Testis (tissue), 2 donors: ENCODE measurements around the gene RAI1.

Experiments used
- POLR2A ChIP-seq: fragments of 450-650 bp; IDR thresholded peaks from one replicate; pipeline ENCODE4 v1.6.1; 2017; ENCODE audit warnings: antibody characterized with exemption, mild to moderate bottlenecking, moderate library complexity
- TF ChIP-seq, protein P1 (sequence below), 3 experiments: fragments of 450-650 bp in 2 of 3; fragments of 200-600 bp in 1 of 3; sonication (generic) in 1 of 3; IDR thresholded peaks; one replicate each; pipeline ENCODE4 v1.5.1; 2016 to 2019; ENCODE audit warnings: antibody characterized with exemption in 3 of 3, mild to moderate bottlenecking in 2 of 3, moderate library complexity in 1 of 3

DNA sequence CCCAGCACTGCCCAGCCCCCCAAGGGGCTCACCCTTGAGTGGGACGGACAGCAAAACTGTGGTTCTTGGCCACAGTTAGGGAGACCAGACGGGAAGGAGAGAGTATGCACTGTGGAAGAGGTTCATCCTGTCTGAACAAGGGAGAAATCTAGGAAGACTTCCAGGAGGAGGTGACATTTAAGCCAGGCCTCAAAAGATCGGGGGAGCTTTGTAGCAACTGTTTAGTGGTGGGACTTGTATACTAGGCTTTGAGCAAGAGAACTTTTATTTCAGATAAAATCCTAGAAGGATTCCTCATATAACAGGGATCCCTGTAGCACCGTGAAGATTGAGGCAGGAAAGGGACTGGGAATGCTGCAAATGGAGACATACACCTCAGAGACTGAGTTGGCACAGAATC lies 124.8 kb downstream of the RAI1 start:
- TF ChIP-seq POLR2A = no peak
- TF ChIP-seq, protein P1, sequence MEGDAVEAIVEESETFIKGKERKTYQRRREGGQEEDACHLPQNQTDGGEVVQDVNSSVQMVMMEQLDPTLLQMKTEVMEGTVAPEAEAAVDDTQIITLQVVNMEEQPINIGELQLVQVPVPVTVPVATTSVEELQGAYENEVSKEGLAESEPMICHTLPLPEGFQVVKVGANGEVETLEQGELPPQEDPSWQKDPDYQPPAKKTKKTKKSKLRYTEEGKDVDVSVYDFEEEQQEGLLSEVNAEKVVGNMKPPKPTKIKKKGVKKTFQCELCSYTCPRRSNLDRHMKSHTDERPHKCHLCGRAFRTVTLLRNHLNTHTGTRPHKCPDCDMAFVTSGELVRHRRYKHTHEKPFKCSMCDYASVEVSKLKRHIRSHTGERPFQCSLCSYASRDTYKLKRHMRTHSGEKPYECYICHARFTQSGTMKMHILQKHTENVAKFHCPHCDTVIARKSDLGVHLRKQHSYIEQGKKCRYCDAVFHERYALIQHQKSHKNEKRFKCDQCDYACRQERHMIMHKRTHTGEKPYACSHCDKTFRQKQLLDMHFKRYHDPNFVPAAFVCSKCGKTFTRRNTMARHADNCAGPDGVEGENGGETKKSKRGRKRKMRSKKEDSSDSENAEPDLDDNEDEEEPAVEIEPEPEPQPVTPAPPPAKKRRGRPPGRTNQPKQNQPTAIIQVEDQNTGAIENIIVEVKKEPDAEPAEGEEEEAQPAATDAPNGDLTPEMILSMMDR (IDR thresholded peaks at IDR 0.05) = no peak
